ENCODE data around the gene FOXRED2.

FOXRED2 gene

GRCh38 chr22:36506637-36507517 is at the start of gene FOXRED2:
FOXRED2 (minus strand) TSS chr22:36507040; CDS start chr22:36506422, 618 bp downstream.
- ChIA-PET POLR2A (interaction anchor here (0.6 to 1.5 kb wide), 5 partner anchors 13 to 50 kb away, joined by 3 to 6 read pairs (median 5); partner anchors contain the start of gene EIF3D), CTCF (interaction anchor here (1.2 kb wide), 2 partner anchors 11 to 205 kb away, joined by 3 to 7 read pairs; no protein-coding TSS in a partner anchor)
- peak; percentile 98 for DNase-seq (ENCODE audit: extremely low spot score)
- TF ChIP-seq, protein P1, sequence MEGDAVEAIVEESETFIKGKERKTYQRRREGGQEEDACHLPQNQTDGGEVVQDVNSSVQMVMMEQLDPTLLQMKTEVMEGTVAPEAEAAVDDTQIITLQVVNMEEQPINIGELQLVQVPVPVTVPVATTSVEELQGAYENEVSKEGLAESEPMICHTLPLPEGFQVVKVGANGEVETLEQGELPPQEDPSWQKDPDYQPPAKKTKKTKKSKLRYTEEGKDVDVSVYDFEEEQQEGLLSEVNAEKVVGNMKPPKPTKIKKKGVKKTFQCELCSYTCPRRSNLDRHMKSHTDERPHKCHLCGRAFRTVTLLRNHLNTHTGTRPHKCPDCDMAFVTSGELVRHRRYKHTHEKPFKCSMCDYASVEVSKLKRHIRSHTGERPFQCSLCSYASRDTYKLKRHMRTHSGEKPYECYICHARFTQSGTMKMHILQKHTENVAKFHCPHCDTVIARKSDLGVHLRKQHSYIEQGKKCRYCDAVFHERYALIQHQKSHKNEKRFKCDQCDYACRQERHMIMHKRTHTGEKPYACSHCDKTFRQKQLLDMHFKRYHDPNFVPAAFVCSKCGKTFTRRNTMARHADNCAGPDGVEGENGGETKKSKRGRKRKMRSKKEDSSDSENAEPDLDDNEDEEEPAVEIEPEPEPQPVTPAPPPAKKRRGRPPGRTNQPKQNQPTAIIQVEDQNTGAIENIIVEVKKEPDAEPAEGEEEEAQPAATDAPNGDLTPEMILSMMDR (IDR thresholded peaks at IDR 0.05; ENCODE audit: control extremely low read depth, extremely low read depth, low read depth, missing control alignments): no peak

DNA sequence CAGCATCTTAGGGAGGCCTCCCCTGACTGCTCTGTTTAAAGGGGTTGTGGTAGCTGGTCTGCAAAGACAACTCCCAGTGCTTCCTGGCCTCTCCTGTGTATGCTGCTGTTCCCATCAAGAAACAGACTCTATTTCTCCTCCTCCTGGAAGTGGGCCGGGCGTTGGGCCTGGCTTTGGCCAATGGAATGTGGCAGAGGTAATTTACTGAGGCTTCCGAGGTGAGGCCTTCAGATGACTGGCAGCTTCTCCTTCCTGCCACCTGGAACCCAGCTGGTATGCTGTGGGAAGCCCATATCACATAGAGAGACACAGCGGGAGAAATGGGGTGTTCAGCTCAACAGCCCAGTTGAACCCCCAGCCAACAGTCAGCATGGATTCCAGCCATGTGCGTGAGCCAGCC is 47.3 kb upstream of the FOXRED2 start:
- TF ChIP-seq, protein P1 (IDR thresholded peaks at IDR 0.05; ENCODE audit: control extremely low read depth, extremely low read depth, low read depth, missing control alignments): no peak
- ChIA-PET CTCF (no interaction called here), POLR2A (no interaction called here)
- no peak for DNase-seq (ENCODE audit: extremely low spot score)

GRCh38 chr22:36552289-36552688 is 45.4 kb upstream of the FOXRED2 start:
- ChIA-PET CTCF (interaction anchor here (1.0 to 2.2 kb wide), 7 partner anchors 11 to 647 kb away, joined by 3 to 16 read pairs (median 3); no protein-coding TSS in a partner anchor), POLR2A (no interaction called here)
- TF ChIP-seq, protein P1 (IDR thresholded peaks at IDR 0.05; ENCODE audit: control extremely low read depth, extremely low read depth, low read depth, missing control alignments): no peak
- DNase-seq (ENCODE audit: extremely low spot score): peak; percentile 58

DNA sequence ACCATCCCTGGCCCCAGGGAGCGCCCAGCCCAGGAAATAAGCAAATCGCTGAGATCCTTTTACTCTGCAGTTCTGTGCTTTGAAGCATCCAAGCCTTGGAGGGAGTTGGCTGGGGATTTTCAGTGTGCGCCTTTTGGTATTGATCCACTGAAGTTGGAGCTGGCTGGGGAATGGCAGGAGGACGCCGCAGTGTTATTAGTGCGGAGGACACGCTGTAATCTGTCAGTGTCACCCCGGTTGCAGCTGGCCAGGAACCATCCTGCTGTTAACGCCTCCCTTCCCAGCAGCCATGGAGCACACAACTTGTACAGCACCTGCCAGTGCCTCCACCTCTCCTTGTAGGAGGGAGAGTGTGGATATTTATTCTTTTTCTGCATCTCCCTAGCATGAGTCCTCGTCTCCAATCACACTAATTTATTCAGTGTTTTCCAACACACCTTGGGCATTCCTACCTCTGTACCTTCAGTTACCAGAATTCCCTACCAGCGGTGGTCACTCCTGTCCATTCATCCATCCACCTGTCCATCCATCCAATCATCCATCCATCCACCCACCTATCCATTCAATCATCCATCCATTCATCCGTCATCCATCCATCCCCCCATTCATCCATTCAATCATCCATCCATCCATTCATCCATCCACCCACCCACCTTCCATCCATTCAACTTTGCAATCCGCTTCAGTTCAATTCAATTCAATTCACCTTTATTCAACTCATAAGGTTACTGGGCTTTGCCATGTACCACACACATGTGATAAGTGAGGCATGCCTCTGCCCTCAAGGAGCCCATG is 44.1 kb upstream of the FOXRED2 start:
- POLR2A ChIA-PET: no interaction called here
- TF ChIP-seq, protein P1 (IDR thresholded peaks at IDR 0.05; ENCODE audit: control extremely low read depth, extremely low read depth, low read depth, missing control alignments): no peak
- DNase-seq (ENCODE audit: extremely low spot score): no peak
- CTCF ChIA-PET: interaction anchor here (0.9 to 2.2 kb wide), 3 partner anchors 16 to 306 kb away, joined by 4 to 16 read pairs (median 8); no protein-coding TSS in a partner anchor

DNA sequence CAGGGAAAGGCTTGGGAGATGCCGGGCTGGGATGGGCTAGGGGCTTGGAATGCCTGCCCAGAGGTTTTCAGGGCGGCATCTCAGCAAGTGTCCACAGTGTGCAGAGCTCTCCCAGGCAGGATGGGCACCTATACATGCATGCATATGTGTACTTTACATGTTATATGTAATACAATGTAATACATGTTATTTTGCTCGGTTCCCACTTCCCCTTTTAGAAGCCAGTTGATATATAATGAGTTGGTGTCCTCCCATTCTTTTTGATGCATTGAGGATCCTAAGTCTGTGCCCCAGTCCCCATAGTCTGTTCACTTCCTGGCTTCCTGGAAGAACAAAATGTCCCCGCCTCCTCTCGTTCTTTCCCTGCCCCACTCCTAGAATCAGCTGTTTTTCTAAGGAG is 42.2 kb upstream of the FOXRED2 start:
- ChIA-PET CTCF (no interaction called here), POLR2A (no interaction called here)
- DNase-seq (ENCODE audit: extremely low spot score): no peak
- TF ChIP-seq, protein P1 (IDR thresholded peaks at IDR 0.05; ENCODE audit: control extremely low read depth, extremely low read depth, low read depth, missing control alignments): no peak

GRCh38 chr22:36548606-36549005 is 41.8 kb upstream of the FOXRED2 start:
- TF ChIP-seq, protein P1 (IDR thresholded peaks at IDR 0.05; ENCODE audit: control extremely low read depth, extremely low read depth, low read depth, missing control alignments): no peak
- CTCF ChIA-PET: interaction anchor here (2.1 to 5.6 kb wide), 2 partner anchors 16 to 309 kb away, joined by 6 to 35 read pairs; no protein-coding TSS in a partner anchor
- POLR2A ChIA-PET: no interaction called here
- no peak for DNase-seq (ENCODE audit: extremely low spot score)

Measured in GM10248 (cell line).